ENCODE data around the gene PQBP1. TPM values are rescaled to one million over a fixed set of nuclear protein-coding genes. Genes with fewer than 3 reads are reported as not detected.

Gene PQBP1
- polyA plus RNA-seq, 2 of the 4 experiments (the other 2 are of a cell fraction): 125 to 158 TPM

DNA sequence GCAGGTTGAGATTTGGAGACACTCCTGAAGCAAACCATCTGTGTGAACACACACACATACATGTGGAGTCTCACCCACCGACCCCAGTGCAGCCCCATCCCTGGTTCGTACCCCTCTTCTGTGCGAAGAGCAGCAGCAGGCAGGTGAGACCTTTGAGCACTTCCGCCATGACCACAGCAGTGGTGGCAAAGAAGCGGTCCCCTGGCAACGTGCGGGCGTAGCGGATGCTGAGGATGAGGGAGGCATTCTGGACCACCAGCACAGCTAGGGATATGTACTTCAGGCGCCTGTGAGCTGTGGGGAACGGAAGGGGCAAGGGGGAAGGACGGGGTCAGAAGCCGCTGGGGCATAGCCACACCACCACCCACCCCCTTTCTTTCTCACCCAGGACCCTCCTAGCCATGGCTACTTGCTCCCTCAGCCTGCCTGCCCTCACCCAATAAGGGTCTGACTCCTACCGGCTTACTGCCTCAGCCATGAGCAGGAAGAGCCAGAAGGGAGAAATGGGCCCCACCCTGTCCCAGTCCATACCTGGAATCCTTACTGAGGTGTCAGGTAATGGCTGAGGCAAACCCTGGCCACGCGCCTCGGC is 12.1 kb downstream of the PQBP1 start:
- ChIA-PET POLR2A (no interaction called here), CTCF (interaction anchor here (1.0 kb wide), 1 partner anchor 18 kb away, joined by 3 read pairs; no protein-coding TSS in a partner anchor)
- DNase-seq (ENCODE audit: low read depth in 1 of 2, low spot score in 1 of 2) (no peak), FAIRE-seq (no peak), ATAC-seq (no peak)
- no peak overlapping the region for H3K4me3 ChIP-seq
- no peaks in the 10 kb centered on the region for H3K9me3 ChIP-seq
- peak overlapping the region; percentile 84 for H3K4me2 ChIP-seq
- no peak overlapping the region for H3K27ac ChIP-seq
- H3K4me1 ChIP-seq: peaks cover 13% of the 10 kb centered on the region
- TF ChIP-seq JUN (IDR thresholded peaks at IDR 0.05): no peak
- no peak for TF ChIP-seq HES2 (IDR thresholded peaks at IDR 0.05)
- no peak for TF ChIP-seq KDM5A (IDR thresholded peaks at IDR 0.05)
- no peak for TF ChIP-seq FOSB (CRISPR knock-in tag; IDR thresholded peaks at IDR 0.05)
- no peak for TF ChIP-seq BHLHE40 (IDR thresholded peaks at IDR 0.05; ENCODE audit: low read depth, low read length)
- no peak for TF ChIP-seq E2F6 (IDR thresholded peaks at IDR 0.05; ENCODE audit: borderline replicate concordance, low read depth)
- TF ChIP-seq KDM1A (IDR thresholded peaks at IDR 0.05; ENCODE audit: low read depth): no peak
- no peak for TF ChIP-seq ZSCAN20 (CRISPR knock-in tag; IDR thresholded peaks at IDR 0.05)
- no peak for TF ChIP-seq GATA3 (IDR thresholded peaks at IDR 0.05; ENCODE audit: borderline replicate concordance)
- TF ChIP-seq, protein P1, sequence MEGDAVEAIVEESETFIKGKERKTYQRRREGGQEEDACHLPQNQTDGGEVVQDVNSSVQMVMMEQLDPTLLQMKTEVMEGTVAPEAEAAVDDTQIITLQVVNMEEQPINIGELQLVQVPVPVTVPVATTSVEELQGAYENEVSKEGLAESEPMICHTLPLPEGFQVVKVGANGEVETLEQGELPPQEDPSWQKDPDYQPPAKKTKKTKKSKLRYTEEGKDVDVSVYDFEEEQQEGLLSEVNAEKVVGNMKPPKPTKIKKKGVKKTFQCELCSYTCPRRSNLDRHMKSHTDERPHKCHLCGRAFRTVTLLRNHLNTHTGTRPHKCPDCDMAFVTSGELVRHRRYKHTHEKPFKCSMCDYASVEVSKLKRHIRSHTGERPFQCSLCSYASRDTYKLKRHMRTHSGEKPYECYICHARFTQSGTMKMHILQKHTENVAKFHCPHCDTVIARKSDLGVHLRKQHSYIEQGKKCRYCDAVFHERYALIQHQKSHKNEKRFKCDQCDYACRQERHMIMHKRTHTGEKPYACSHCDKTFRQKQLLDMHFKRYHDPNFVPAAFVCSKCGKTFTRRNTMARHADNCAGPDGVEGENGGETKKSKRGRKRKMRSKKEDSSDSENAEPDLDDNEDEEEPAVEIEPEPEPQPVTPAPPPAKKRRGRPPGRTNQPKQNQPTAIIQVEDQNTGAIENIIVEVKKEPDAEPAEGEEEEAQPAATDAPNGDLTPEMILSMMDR (IDR thresholded peaks at IDR 0.05): no peak
- no peak for TF ChIP-seq MAX (IDR thresholded peaks at IDR 0.05)
- TF ChIP-seq CBX2 (IDR thresholded peaks at IDR 0.05; ENCODE audit: borderline replicate concordance, low read depth): no peak
- no peak for TF ChIP-seq CEBPB (IDR thresholded peaks at IDR 0.05)
- 98% methylated on average over 16 of the region's 17 CpGs for WGBS (ENCODE audit: missing lambda C conversion rate)

GRCh38 chrX:48910926-48911411 is 13.2 kb downstream of the PQBP1 start:
- DNase-seq (ENCODE audit: low read depth in 1 of 2, low spot score in 1 of 2) (no peak), FAIRE-seq (peak; percentile 80), ATAC-seq (peak in 1 of 2 experiments; percentile 3; a peak in 1 of 6 replicates)
- TF ChIP-seq USF2 (IDR thresholded peaks at IDR 0.05): no peak
- TF ChIP-seq MAFK (IDR thresholded peaks at IDR 0.05; ENCODE audit: partially characterized antibody): no peak
- no peak for TF ChIP-seq E2F6 (IDR thresholded peaks at IDR 0.05; ENCODE audit: borderline replicate concordance, low read depth)
- no peak for TF ChIP-seq SMC3 (IDR thresholded peaks at IDR 0.05)
- TF ChIP-seq CHD2 (IDR thresholded peaks at IDR 0.05; ENCODE audit: low read length, partially characterized antibody): no peak
- peak overlapping the region; percentile 81 to 94 for H3K27ac ChIP-seq
- peaks cover 13% of the 10 kb centered on the region for H3K4me1 ChIP-seq
- 4% methylated on average over 12 of the region's 12 CpGs for WGBS (ENCODE audit: missing lambda C conversion rate)
- peak overlapping the region; percentile 84 for H3K4me2 ChIP-seq
- H3K9me3 ChIP-seq: no peaks in the 10 kb centered on the region
- ChIA-PET POLR2A (interaction anchor here (1.2 to 2.7 kb wide), 4 partner anchors 8 to 109 kb away, joined by 5 to 15 read pairs (median 10); partner anchors contain the start of genes HDAC6, PQBP1 and TIMM17B), CTCF (interaction anchor here (0.7 to 1.7 kb wide), 3 partner anchors 8 to 263 kb away, joined by 3 to 5 read pairs (median 3); no protein-coding TSS in a partner anchor)
- H3K4me3 ChIP-seq: peak overlapping the region; percentile 99
